ENCODE measurements around the gene KIF6.

DNA sequence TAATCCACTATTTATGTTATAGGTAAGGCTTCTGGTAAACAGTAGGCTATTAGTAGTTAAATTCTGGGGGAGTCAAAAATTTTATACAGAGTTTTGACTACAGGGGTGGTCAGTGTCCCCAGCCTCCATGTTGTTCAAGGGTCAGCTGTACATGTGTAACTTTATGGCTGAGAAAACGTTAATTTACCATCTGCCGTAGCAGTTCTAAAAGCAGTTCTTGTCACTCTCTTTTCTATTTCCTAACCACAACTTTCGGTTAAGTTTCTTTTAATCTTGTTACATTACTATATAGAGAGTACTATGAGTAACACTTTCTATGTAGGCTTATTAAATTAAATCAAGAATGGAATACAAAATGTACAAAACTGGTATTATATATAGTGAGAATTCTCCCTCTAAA, 21.6 kb upstream of the KIF6 start:
- TF ChIP-seq, protein P1, sequence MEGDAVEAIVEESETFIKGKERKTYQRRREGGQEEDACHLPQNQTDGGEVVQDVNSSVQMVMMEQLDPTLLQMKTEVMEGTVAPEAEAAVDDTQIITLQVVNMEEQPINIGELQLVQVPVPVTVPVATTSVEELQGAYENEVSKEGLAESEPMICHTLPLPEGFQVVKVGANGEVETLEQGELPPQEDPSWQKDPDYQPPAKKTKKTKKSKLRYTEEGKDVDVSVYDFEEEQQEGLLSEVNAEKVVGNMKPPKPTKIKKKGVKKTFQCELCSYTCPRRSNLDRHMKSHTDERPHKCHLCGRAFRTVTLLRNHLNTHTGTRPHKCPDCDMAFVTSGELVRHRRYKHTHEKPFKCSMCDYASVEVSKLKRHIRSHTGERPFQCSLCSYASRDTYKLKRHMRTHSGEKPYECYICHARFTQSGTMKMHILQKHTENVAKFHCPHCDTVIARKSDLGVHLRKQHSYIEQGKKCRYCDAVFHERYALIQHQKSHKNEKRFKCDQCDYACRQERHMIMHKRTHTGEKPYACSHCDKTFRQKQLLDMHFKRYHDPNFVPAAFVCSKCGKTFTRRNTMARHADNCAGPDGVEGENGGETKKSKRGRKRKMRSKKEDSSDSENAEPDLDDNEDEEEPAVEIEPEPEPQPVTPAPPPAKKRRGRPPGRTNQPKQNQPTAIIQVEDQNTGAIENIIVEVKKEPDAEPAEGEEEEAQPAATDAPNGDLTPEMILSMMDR (IDR thresholded peaks at IDR 0.05): no peak
- TF ChIP-seq POLR2A (IDR thresholded peaks at IDR 0.05): no peak
